Measurements from ENCODE around the gene LETM1.

GRCh38 chr4:1842339-1842895 is 13.5 kb downstream of the LETM1 start:
- TF ChIP-seq CTCF (IDR thresholded peaks at IDR 0.05) (no peak), POLR2A (IDR thresholded peaks at IDR 0.05) (no peak)
